ENCODE data around the gene SPTLC3.

DNA sequence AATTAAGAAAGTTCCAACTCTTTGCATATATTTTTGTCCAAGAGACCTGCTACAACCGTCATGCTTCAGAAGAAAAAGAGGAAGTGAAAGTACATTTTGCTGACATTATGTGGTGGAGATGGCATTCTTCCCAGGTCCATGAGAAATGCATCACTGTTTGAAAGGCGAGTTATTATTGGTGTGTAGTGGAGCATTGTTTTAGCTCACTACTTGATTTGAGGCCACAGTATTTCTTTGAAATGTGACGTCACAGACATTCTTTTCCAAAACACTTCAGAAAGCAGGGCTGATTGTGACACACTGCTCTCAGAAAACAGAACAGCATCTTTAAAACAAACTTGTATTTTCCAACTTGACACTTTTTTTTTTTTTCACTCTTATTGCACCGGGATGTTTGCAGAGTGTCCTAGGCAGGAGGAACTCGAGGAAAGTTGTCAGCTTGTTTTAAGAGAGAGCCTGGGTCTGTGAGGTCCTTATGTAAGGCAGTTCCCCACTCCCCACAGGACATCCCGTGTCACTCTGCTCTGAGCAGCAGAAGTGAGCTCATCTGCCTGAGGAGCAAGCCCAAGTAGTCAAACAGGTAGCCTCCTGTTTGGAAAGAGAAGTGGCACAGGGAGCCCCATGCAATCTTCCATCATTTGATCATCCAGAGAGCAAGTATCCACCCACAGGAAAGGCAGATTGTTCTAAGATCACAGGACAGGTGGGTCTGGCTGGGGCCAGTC lies 1.1 kb downstream of the SPTLC3 start:
- TF ChIP-seq, protein P1, sequence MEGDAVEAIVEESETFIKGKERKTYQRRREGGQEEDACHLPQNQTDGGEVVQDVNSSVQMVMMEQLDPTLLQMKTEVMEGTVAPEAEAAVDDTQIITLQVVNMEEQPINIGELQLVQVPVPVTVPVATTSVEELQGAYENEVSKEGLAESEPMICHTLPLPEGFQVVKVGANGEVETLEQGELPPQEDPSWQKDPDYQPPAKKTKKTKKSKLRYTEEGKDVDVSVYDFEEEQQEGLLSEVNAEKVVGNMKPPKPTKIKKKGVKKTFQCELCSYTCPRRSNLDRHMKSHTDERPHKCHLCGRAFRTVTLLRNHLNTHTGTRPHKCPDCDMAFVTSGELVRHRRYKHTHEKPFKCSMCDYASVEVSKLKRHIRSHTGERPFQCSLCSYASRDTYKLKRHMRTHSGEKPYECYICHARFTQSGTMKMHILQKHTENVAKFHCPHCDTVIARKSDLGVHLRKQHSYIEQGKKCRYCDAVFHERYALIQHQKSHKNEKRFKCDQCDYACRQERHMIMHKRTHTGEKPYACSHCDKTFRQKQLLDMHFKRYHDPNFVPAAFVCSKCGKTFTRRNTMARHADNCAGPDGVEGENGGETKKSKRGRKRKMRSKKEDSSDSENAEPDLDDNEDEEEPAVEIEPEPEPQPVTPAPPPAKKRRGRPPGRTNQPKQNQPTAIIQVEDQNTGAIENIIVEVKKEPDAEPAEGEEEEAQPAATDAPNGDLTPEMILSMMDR (conservative IDR thresholded peaks at IDR 0.05; ENCODE audit: low read depth in 2 of 2), result no peak
- TF ChIP-seq EZH2 (IDR thresholded peaks at IDR 0.05; ENCODE audit: low read depth, unreplicated experiment) (no peak), CREB1 (CRISPR knock-in tag; IDR thresholded peaks at IDR 0.05; ENCODE audit: low read depth) (no peak), POLR2AphosphoS5 (IDR thresholded peaks at IDR 0.05; ENCODE audit: low read depth) (no peak), JUNB (IDR thresholded peaks at IDR 0.05; ENCODE audit: unreplicated experiment) (no peak), EZH2phosphoT487 (IDR thresholded peaks at IDR 0.05; ENCODE audit: unreplicated experiment) (no peak), ZNF331 (CRISPR knock-in tag; IDR thresholded peaks at IDR 0.05; ENCODE audit: low read depth) (no peak), NANOG (IDR thresholded peaks at IDR 0.05; ENCODE audit: borderline replicate concordance) (no peak), STAT1 (IDR thresholded peaks at IDR 0.05; ENCODE audit: unreplicated experiment) (no peak), ZNF114 (CRISPR knock-in tag; IDR thresholded peaks at IDR 0.05) (no peak)
- TF ChIP-seq, protein P2, sequence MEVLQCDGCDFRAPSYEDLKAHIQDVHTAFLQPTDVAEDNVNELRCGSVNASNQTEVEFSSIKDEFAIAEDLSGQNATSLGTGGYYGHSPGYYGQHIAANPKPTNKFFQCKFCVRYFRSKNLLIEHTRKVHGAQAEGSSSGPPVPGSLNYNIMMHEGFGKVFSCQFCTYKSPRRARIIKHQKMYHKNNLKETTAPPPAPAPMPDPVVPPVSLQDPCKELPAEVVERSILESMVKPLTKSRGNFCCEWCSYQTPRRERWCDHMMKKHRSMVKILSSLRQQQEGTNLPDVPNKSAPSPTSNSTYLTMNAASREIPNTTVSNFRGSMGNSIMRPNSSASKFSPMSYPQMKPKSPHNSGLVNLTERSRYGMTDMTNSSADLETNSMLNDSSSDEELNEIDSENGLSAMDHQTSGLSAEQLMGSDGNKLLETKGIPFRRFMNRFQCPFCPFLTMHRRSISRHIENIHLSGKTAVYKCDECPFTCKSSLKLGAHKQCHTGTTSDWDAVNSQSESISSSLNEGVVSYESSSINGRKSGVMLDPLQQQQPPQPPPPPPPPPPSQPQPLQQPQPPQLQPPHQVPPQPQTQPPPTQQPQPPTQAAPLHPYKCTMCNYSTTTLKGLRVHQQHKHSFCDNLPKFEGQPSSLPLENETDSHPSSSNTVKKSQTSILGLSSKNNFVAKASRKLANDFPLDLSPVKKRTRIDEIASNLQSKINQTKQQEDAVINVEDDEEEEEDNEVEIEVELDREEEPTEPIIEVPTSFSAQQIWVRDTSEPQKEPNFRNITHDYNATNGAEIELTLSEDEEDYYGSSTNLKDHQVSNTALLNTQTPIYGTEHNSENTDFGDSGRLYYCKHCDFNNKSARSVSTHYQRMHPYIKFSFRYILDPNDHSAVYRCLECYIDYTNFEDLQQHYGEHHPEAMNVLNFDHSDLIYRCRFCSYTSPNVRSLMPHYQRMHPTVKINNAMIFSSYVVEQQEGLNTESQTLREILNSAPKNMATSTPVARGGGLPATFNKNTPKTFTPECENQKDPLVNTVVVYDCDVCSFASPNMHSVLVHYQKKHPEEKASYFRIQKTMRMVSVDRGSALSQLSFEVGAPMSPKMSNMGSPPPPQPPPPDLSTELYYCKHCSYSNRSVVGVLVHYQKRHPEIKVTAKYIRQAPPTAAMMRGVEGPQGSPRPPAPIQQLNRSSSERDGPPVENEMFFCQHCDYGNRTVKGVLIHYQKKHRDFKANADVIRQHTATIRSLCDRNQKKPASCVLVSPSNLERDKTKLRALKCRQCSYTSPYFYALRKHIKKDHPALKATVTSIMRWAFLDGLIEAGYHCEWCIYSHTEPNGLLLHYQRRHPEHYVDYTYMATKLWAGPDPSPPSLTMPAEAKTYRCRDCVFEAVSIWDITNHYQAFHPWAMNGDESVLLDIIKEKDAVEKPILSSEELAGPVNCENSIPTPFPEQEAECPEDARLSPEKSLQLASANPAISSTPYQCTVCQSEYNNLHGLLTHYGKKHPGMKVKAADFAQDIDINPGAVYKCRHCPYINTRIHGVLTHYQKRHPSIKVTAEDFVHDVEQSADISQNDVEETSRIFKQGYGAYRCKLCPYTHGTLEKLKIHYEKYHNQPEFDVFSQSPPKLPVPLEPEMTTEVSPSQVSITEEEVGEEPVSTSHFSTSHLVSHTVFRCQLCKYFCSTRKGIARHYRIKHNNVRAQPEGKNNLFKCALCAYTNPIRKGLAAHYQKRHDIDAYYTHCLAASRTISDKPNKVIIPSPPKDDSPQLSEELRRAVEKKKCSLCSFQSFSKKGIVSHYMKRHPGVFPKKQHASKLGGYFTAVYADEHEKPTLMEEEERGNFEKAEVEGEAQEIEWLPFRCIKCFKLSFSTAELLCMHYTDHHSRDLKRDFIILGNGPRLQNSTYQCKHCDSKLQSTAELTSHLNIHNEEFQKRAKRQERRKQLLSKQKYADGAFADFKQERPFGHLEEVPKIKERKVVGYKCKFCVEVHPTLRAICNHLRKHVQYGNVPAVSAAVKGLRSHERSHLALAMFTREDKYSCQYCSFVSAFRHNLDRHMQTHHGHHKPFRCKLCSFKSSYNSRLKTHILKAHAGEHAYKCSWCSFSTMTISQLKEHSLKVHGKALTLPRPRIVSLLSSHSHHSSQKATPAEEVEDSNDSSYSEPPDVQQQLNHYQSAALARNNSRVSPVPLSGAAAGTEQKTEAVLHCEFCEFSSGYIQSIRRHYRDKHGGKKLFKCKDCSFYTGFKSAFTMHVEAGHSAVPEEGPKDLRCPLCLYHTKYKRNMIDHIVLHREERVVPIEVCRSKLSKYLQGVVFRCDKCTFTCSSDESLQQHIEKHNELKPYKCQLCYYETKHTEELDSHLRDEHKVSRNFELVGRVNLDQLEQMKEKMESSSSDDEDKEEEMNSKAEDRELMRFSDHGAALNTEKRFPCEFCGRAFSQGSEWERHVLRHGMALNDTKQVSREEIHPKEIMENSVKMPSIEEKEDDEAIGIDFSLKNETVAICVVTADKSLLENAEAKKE (CRISPR knock-in tag; IDR thresholded peaks at IDR 0.05), result no peak
- TF ChIP-seq, protein P3, sequence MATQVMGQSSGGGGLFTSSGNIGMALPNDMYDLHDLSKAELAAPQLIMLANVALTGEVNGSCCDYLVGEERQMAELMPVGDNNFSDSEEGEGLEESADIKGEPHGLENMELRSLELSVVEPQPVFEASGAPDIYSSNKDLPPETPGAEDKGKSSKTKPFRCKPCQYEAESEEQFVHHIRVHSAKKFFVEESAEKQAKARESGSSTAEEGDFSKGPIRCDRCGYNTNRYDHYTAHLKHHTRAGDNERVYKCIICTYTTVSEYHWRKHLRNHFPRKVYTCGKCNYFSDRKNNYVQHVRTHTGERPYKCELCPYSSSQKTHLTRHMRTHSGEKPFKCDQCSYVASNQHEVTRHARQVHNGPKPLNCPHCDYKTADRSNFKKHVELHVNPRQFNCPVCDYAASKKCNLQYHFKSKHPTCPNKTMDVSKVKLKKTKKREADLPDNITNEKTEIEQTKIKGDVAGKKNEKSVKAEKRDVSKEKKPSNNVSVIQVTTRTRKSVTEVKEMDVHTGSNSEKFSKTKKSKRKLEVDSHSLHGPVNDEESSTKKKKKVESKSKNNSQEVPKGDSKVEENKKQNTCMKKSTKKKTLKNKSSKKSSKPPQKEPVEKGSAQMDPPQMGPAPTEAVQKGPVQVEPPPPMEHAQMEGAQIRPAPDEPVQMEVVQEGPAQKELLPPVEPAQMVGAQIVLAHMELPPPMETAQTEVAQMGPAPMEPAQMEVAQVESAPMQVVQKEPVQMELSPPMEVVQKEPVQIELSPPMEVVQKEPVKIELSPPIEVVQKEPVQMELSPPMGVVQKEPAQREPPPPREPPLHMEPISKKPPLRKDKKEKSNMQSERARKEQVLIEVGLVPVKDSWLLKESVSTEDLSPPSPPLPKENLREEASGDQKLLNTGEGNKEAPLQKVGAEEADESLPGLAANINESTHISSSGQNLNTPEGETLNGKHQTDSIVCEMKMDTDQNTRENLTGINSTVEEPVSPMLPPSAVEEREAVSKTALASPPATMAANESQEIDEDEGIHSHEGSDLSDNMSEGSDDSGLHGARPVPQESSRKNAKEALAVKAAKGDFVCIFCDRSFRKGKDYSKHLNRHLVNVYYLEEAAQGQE (IDR thresholded peaks at IDR 0.05; ENCODE audit: unreplicated experiment), result no peak
- TF ChIP-seq, protein P4, sequence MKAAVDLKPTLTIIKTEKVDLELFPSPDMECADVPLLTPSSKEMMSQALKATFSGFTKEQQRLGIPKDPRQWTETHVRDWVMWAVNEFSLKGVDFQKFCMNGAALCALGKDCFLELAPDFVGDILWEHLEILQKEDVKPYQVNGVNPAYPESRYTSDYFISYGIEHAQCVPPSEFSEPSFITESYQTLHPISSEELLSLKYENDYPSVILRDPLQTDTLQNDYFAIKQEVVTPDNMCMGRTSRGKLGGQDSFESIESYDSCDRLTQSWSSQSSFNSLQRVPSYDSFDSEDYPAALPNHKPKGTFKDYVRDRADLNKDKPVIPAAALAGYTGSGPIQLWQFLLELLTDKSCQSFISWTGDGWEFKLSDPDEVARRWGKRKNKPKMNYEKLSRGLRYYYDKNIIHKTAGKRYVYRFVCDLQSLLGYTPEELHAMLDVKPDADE (IDR thresholded peaks at IDR 0.05), result no peak
